KMS-11 (cell line): ENCODE data around the gene MAML2.

ENCODE experiments used
- H2AFZ ChIP-seq: fragments of 200-600 bp; sonication (generic); 2 replicates; pipeline ENCODE4 v1.6.1; 2016; ENCODE audit warnings: antibody characterized with exemption, mixed run types, low read depth
- H3K27ac ChIP-seq: fragments of 200-600 bp; sonication (generic); 2 replicates; pipeline ENCODE4 v1.6.1; 2016; ENCODE audit warnings: mild to moderate bottlenecking, mixed run types
- H3K27me3 ChIP-seq: fragments of 200-600 bp; sonication (generic); 2 replicates; pipeline ENCODE4 v1.6.1; 2017; ENCODE audit warnings: mild to moderate bottlenecking, low read depth, mixed run types, moderate library complexity; ENCODE audit not compliant: insufficient read depth
- H3K36me3 ChIP-seq: fragments of 200-600 bp; sonication (generic); 2 replicates; pipeline ENCODE4 v1.6.1; 2017; ENCODE audit warnings: mild to moderate bottlenecking, mixed run types; ENCODE audit not compliant: insufficient read depth
- H3K4me1 ChIP-seq: fragments of 200-600 bp; sonication (generic); 2 replicates; pipeline ENCODE4 v1.6.1; 2016; ENCODE audit warnings: mild to moderate bottlenecking, low read depth, mixed run types; ENCODE audit not compliant: poor library complexity, severe bottlenecking
- H3K4me2 ChIP-seq: fragments of 200-600 bp; sonication (generic); 2 replicates; pipeline ENCODE4 v1.7.0; 2016; ENCODE audit warnings: mild to moderate bottlenecking, mixed run types
- H3K4me3 ChIP-seq: fragments of 200-600 bp; sonication (generic); IDR thresholded peaks from 2 replicates; pipeline ENCODE4 v1.6.1; 2017; ENCODE audit warnings: low read depth, low read length, mixed read lengths; ENCODE audit not compliant: insufficient read depth
- H3K79me2 ChIP-seq: fragments of 200-600 bp; sonication (generic); 2 replicates; pipeline ENCODE4 v1.6.1; 2016; ENCODE audit warnings: low read depth, mixed run types; ENCODE audit not compliant: insufficient read depth
- H3K9ac ChIP-seq: fragments of 200-600 bp; sonication (generic); 2 replicates; pipeline ENCODE4 v1.6.1; 2016; ENCODE audit warnings: mild to moderate bottlenecking, mixed run types
- H4K20me1 ChIP-seq: fragments of 200-600 bp; sonication (generic); 2 replicates; pipeline ENCODE4 v1.6.1; 2016; ENCODE audit warnings: mild to moderate bottlenecking, mixed run types; ENCODE audit not compliant: insufficient read depth
- CTCF ChIP-seq: fragments of 200-600 bp; sonication (generic); conservative IDR thresholded peaks from 2 replicates; pipeline ENCODE4 v1.6.1; 2017; ENCODE audit warnings: low read depth, mild to moderate bottlenecking, antibody characterized with exemption, low read length, moderate library complexity, mixed read lengths

The MAML2 gene

GRCh38 chr11:96070453-96070852, 272.5 kb downstream of the MAML2 start:
- Histone ChIP-seq H3K36me3 (no peaks in the 10 kb centered on the region), H3K4me1 (no peaks in the 10 kb centered on the region), H3K4me2 (no peak overlapping the region), H3K27me3 (no peaks in the 10 kb centered on the region), H3K9ac (no peak overlapping the region), H3K4me3 (no peak overlapping the region), H4K20me1 (no peaks in the 10 kb centered on the region), H3K27ac (no peak overlapping the region), H3K79me2 (no peaks in the 10 kb centered on the region), H2AFZ (no peak overlapping the region)
- no peak for TF ChIP-seq CTCF

GRCh38 chr11:96067160-96067559, 275.8 kb downstream of the MAML2 start:
- no peak overlapping the region for H3K4me2 ChIP-seq
- H3K79me2 ChIP-seq: no peaks in the 10 kb centered on the region
- H2AFZ ChIP-seq: no peak overlapping the region
- H4K20me1 ChIP-seq: no peaks in the 10 kb centered on the region
- no peaks in the 10 kb centered on the region for H3K4me1 ChIP-seq
- no peak for TF ChIP-seq CTCF
- H3K9ac ChIP-seq: no peak overlapping the region
- H3K27ac ChIP-seq: no peak overlapping the region
- no peak overlapping the region for H3K4me3 ChIP-seq
- H3K27me3 ChIP-seq: no peaks in the 10 kb centered on the region
- H3K36me3 ChIP-seq: no peaks in the 10 kb centered on the region

- no peak overlapping the region for H3K9ac ChIP-seq
- no peak overlapping the region for H2AFZ ChIP-seq
- H4K20me1 ChIP-seq: no peaks in the 10 kb centered on the region
- H3K79me2 ChIP-seq: no peaks in the 10 kb centered on the region
- H3K27ac ChIP-seq: no peak overlapping the region
- TF ChIP-seq CTCF: no peak
- H3K4me3 ChIP-seq: no peak overlapping the region
- no peak overlapping the region for H3K4me2 ChIP-seq
- H3K27me3 ChIP-seq: no peaks in the 10 kb centered on the region
- no peaks in the 10 kb centered on the region for H3K4me1 ChIP-seq
- no peaks in the 10 kb centered on the region for H3K36me3 ChIP-seq
Observed at GRCh38 chr11:96065379-96065778, 277.6 kb downstream of the MAML2 start.

GRCh38 chr11:96063886-96064285, 279.1 kb downstream of the MAML2 start:
- no peak for TF ChIP-seq CTCF
- Histone ChIP-seq H3K79me2 (no peaks in the 10 kb centered on the region), H3K4me2 (no peak overlapping the region), H3K36me3 (no peaks in the 10 kb centered on the region), H3K9ac (no peak overlapping the region), H3K27ac (no peak overlapping the region), H4K20me1 (no peaks in the 10 kb centered on the region), H3K4me3 (no peak overlapping the region), H3K27me3 (no peaks in the 10 kb centered on the region), H3K4me1 (no peaks in the 10 kb centered on the region), H2AFZ (no peak overlapping the region)

GRCh38 chr11:96063053-96063452, 279.9 kb downstream of the MAML2 start:
- TF ChIP-seq CTCF: no peak
- Histone ChIP-seq H3K4me2 (no peak overlapping the region), H3K4me1 (no peaks in the 10 kb centered on the region)

More at GRCh38 chr11:96063053-96063452, 279.9 kb downstream of the MAML2 start:
- no peaks in the 10 kb centered on the region for H4K20me1 ChIP-seq
- H2AFZ ChIP-seq: no peak overlapping the region
- no peak overlapping the region for H3K27ac ChIP-seq
- no peak overlapping the region for H3K4me3 ChIP-seq
- H3K9ac ChIP-seq: no peak overlapping the region
- H3K79me2 ChIP-seq: no peaks in the 10 kb centered on the region
- H3K27me3 ChIP-seq: no peaks in the 10 kb centered on the region
- no peaks in the 10 kb centered on the region for H3K36me3 ChIP-seq
